MM.1S (cell line): ENCODE measurements around the gene POLR1D.

ENCODE experiments used
- EZH2 ChIP-seq: fragments of 300-600 bp; sonication (generic); optimal IDR thresholded peaks from 2 replicates; pipeline ENCODE3; 2017; ENCODE audit warnings: low read depth, mild to moderate bottlenecking, antibody characterized with exemption, low read length, mixed read lengths
- TF ChIP-seq, protein P1 (sequence below): fragments of 300-600 bp; sonication (generic); IDR thresholded peaks from 2 replicates; pipeline ENCODE4 v1.5.1; 2016; ENCODE audit warnings: antibody characterized with exemption, low read length, mixed read lengths

DNA sequence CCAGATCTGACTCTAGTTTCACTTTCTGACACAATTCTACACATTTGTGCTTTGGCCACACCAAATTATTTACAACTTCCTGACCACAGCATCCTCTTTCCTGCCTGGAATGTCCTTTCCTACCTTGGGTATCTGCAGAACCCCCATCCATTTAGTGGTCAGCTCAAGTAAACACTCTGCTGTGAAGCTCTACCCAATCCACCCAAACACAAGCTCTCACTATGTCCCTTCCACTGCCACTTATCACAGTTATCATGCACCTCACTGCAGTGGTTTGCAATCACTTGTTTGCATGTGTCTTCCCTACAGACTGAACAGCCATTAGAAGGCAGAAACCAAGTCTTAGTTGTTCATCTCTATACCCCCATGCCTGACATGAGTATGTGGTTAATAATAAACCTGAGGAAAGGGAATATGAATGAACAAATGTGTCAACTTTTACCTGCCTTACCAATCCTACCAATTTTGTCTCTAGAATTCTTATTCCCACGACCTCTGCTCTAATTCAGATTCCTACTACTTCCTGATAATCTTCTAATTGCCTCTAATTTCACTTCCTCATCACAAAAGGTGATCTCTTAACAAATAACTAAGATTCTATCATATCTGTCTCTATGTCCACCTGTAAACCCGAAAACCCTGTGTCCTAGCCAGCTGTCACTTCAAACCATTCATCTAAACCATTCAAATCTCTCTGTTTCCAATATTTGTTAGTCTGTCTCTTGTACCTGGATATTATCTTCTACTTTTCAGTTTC lies 26.5 kb upstream of the POLR1D start:
- TF ChIP-seq, protein P1, sequence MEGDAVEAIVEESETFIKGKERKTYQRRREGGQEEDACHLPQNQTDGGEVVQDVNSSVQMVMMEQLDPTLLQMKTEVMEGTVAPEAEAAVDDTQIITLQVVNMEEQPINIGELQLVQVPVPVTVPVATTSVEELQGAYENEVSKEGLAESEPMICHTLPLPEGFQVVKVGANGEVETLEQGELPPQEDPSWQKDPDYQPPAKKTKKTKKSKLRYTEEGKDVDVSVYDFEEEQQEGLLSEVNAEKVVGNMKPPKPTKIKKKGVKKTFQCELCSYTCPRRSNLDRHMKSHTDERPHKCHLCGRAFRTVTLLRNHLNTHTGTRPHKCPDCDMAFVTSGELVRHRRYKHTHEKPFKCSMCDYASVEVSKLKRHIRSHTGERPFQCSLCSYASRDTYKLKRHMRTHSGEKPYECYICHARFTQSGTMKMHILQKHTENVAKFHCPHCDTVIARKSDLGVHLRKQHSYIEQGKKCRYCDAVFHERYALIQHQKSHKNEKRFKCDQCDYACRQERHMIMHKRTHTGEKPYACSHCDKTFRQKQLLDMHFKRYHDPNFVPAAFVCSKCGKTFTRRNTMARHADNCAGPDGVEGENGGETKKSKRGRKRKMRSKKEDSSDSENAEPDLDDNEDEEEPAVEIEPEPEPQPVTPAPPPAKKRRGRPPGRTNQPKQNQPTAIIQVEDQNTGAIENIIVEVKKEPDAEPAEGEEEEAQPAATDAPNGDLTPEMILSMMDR: no peak
- no peak for TF ChIP-seq EZH2
